ENCODE results near the gene WEE1.

The WEE1 gene

DNA sequence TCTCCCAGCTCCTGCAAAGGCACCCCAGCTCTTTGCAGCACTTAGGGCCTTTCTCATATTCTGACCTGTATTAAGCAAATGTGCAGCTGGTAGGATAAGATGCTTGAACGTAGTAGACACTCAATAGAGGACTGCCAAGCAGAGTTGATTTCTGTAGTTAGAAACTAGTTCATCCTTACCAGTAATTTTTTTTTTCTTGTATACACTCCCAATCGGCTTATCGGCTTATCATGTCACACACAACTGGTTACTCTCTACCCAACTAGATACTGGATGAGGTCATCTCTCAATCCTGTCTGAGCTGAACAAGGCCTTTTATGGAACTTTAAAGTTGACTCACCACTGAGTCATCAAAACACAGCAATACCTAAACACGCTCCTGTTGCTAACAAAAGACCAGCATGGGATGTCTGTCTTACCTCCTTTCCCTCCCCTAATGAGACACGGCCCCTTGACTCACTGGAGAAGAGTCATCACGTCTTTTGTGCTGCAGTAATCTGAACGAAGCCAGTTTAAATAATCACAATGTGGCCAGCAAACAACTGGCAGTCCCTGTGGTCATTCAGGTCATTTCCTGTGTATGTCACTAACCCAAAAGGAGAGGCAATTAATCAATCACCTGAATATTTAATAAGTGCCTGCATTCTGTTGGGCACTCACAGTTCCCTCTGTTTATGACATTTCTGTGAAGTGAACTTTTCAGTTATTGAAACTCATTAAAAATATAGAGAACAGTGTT lies 7.5 kb upstream of the WEE1 start:
- no peak for DNase-seq

DNA sequence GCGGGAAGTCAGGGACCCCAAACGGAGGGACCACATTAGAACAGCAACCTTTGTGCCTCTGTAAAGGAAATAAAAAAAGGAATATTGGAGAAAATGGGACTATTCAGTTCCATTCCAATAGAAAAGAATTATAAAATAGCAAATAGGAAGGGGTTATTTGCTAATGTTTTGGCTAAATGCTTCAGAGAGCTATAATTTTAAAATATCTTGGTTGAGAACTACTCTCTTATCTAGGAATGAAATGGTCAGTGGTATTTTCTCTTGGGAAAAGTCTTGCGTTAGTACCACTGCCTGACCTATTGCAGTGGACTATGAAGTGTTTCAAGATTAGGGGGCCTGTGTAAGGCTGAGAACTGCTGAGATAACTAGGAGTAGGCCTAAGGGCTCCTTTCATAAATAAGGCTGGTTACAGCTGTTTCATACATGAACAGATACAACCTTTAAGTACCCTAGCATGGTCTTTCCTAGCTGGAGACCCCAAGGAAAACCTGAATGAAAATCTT lies 6.9 kb upstream of the WEE1 start:
- DNase-seq = no peak

DNA sequence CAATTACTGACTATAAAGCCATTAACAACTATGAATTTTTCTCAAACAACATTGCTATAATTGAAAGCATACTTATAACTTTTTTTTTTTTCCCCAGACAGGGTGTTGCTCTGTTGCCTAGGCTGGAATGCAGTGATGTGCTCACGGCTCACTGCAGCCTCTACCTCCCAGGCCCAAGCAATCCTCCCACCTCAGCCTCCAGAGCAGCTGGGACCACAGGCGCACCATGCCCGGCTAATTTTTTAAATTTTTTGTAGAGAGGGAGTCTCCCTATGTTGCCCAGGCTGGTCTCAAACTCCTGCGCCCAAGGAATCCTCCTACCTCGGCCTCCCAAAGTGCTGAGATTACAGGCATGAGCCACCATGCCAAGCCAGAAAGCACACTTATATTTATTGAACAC lies 6.1 kb upstream of the WEE1 start:
- no peak for DNase-seq

DNA sequence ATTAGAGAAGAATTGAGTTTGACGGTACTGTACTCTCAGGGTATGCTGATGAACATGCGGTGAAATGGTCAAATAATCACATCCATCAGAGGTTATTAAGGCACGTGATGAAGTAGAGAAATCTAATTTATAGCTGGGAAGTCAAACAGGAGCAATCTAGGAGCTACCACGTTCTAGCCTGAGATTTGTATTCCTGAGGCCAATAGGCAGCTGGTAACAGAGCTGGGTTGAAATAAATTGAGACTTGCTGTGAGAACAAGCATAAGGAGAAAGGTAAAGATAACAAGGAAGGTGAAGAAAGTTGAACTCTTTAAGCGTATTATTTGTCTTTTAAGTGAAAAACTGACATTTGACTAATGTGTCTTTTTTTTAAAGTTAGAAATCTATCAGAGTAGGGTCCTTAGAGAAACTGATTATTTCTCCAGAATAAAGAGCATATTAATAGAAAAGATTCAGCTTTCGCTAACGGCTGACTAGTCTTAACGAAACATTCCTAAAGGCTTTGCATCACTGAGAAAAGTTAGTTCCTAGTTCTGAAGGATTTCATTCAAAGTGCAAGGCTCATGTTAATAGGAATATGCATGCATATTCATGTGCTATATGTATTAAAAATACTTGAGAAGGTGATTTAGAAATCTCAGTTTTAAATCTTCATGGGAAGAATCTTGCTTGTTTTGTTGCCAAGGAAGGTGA lies 5.2 kb upstream of the WEE1 start:
- no peak for DNase-seq

DNA sequence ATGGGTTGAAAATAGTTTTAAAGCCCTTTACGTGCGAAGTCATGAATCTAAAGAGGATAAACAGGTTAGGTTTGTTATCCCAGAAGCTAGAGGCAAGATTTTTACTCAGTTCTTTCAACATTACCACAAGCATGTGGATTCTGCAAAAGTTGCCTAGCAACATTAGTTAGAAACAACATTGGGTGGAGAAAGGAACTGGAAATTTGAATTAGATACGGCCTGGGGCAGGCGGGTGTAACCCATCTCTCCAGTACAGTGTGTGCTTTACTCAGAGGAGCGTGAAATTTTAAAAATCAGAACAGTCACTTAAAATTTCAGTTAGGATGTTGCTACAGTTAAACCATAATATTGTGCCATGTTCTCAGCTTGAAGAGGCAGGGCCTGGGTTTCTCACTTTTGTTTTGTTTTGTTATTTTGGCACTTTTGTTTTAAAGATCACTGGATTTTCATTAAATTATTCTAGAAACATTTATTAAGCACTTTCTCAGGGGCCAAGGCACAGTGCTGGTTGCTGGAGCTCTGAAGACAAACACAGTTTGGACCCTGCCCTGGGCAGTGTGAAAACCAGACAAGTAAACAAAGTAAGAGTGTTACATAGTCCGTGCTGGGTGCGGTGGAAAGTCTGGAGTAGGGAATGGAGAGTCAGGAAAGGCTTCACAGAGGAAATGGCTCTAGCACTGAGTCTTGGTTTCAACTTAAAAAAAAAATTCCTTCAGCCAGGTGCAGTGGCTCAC lies 4.4 kb upstream of the WEE1 start:
- peak; percentile 69 for DNase-seq

DNA sequence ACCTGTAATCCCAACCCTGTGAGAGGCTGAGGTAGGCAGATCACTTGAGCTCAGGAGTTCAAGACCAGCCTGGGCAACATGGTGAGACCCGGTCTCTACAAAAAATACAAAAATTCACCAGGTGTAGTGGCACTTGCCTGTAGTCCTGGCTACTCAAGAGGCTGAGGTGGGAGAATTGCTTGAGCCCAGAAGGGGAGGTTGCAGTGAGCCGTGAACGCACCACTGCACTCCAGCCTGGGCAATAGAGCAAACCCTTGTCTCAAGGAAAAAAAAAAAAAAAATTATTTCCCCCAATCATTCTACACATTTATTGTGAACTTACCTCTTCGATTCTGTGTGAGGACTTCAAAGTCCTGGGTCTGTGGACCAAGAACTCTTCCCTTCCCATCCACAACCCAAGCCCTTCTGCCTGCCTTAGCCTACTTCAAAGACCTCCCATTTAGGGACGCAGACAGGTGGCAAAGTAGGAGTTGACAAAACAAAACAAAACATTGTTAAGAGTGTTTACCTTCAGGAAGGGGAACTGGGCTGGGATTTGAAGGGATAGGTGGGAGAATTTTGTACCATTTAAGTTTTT lies 3.8 kb upstream of the WEE1 start:
- DNase-seq = no peak

DNA sequence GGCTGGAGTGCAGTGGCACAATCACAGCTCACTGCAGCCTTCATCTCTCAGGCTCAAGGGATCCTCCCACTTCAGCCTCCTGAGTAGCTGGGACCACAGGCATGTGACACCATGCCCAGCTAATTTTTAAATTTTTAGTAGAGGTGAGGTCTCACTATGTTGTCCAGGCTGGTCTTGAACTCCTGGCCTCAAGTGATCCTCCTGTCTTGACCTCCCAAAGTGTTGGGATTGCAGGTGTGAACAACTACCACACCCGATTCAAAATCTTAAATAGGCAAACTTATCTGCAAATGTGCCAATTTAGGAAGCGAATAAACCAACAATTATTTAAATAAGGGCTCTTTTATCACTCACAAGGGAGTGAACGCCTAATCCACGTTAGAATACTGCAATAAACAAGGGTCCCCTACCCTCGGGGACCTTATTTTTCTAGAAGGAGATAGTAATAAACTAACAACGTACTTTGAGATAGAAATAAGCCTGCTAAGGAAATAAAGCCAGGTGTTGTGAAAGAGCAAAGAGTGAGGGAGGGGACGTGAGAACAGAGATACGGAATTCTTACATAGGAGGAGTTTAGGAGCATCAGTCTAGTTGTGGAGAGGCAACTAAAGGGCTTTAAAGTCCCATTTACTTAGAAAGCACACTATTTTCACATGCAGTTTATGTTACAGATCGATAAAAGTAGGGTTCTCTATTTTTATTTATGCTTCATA lies 3.0 kb upstream of the WEE1 start:
- DNase-seq = no peak

DNA sequence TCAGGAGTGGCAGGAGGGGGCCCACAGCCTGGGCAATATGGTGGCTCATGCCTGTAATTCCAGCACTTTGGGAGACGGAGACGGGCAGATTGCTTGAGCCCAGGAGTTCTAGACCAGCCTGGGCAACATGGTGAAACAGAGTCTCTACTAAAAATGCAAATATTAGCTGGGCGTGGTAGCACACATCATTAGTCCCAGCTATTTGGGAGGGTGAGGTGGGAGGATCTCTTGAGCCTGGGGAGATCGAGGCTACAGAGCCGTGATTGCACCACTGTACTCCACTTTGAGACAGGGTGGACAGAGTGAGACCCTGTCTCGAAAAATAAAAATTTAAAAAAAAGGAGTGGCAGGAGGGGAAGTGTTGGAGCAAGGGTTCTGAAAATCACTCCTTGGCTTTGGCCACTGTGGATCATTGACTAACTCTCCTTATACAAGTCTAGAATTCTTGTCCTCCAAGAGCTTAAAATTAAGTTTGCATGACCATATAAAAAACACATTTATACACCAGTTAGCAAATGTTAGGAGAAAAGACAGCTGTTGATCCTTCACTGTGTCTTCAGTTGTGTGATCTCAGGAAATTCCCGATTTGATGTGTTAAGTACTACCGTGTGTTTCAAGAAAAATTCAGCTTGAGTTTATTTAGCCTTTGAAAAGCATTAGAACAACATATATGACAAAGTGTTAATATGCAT lies 2.3 kb upstream of the WEE1 start:
- DNase-seq = no peak

DNA sequence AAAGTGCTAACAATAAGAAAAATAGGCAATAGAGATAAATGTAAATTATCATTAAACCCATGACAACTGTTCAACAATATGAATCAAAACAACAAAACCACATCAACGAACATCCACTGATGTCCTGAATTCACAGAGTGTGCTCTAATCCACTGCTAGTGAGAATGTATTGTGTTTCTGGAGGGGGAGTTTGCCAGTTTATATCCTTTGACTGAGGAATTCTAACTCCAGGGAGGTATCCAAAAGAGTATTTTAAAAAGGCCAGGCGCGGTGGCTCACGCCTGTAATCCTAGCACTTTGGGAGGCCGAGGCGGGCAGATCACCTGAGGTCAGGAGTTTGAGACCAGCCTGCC lies 1.7 kb upstream of the WEE1 start:
- DNase-seq = no peak

DNA sequence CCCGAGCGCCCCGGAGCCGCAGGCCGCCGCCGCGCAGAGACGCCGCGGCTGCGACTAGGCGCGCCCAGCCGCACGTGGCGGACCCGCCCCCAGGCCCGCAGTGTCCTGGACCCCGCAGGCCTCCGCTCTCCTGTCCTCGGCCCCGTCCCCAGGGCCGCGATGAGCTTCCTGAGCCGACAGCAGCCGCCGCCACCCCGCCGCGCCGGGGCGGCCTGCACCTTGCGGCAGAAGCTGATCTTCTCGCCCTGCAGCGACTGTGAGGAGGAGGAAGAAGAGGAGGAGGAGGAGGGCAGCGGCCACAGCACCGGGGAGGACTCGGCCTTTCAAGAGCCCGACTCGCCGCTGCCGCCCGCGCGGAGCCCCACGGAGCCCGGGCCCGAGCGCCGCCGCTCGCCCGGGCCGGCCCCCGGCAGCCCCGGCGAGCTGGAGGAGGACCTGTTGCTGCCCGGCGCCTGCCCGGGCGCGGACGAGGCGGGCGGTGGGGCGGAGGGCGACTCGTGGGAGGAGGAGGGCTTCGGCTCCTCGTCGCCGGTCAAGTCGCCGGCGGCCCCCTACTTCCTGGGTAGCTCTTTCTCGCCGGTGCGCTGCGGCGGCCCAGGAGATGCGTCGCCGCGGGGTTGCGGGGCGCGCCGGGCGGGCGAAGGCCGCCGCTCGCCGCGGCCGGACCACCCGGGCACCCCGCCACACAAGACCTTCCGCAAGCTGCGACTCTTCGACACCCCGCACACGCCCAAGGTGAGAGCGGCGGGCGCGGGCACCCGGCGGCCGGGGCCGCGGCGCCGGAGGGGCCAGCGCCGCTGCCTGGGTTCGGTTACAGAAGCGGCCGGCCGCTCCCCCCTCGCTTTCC lies 528 bp downstream of the WEE1 start:
- peak; percentile 84 for DNase-seq

DNA sequence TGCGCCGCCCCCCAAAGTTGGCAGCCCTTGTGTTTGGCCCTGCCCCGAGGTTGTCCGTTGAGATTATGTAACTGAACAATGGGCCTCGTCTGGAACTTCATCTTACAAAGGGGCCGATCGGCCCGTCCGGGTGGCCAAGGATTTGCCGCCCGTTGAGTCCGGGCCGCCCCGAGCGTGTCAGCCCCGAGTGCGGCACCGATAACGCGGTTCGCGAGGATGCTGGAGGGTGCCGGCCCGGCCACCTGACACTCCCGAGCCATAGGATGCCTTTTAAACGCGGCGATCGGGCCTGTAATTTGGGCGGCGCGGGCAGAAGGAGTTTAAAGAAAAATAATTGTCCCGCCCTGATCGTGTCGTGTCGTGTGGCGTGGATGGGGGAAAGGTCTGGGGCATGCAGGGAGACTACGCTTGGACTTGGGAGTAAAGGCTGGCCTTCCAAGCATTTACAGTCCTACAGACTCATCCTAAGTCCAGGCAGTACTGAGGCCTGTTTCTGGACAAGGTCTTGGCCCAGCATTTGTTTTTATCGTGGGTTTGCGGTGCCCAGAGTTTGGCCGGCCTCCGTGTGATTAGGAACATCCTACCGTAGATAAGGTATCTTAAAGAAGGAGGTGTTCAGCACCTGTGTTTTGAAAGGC lies 1.3 kb downstream of the WEE1 start:
- peak; percentile 77 for DNase-seq

DNA sequence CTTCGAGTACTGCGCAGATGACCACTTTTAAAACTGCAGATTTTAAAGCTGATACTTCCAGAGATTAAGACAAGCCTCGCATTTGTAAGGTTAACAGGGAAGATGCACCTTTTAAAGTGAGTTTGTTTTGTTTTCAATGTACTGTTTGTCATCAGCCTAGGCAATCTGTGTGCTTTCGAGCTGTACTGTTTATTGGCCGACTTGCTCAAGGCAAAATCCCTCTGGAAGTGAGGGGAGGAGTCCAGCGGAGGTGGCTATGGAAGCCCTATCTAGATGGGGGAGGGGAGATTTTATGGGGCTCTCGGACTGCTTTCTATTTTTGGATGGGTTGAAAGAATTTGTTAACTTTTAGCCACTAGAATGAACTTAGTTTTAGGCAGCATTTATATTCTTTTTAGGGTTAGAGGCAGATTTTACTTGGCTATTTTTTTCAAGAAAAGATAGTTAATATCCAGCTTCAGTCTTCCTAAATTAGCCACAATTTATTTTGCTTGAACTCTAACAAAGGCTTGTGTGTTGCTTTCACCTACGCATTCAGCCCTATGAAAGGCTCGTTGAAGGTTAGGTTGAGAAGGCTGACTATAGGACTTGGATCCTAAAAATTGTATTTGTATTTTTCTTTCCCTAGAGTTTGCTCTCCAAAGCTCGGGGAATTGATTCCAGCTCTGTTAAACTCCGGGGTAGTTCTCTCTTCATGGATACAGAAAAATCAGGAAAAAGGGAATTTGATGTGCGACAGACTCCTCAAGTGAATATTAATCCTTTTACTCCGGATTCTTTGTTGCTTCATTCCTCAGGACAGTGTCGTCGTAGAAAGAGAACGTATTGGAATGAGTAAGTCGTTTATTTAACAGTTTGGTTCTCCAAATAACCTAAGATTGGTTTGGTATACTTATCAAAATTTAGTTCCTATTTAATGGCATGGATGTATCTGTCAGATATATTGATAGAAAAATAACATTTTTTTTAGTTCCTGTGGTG lies 2.1 kb downstream of the WEE1 start:
- DNase-seq = peak; percentile 71

DNA sequence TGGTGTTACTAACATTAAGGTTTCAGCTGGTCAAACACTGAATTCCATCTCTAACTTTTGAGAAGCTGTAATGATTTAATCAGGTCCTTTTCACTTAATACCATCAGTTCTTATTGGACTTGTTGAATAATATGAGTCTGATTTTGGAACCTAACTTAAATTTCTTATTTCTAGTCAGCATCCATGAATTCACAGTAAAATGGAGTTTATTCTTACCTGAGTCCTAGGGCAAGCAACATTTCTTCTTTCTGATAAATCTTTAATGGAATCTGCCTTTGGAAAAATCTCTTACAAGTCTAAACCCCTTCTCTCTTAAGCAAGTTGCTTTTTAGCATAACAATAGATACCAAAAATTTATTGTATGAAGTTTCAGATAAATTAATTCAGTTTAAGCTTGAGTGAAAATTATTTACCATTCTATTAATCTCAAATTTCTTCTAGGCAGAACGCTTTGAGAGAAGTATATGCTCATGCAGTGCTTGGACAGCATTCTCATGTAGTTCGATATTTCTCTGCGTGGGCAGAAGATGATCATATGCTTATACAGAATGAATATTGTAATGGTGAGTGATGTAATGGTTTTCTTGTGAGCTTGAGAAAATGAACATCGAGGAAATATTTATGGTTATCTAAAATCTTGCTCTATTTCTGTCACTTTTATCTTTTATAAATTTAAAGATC lies 3.4 kb downstream of the WEE1 start:
- no peak for DNase-seq

DNA sequence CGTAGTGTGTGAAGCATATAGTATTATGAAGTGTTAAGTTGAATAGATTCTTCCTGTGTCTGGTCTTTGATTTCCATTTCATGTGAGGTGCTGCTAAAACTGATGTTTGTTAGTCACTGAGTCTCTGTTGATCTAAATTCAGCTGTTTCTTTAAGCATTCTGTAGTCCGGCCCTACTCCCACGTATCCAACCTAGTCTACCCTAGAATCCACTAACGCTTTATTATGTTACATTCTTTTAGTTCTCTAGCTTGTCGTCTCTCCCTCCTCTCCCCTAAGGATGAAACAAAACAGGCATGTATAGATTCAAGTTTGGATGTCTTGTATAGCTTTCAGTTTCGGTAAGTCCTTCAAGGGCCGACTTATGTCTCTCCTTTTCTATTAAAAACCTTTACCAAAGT lies 4.1 kb downstream of the WEE1 start:
- DNase-seq = no peak

DNA sequence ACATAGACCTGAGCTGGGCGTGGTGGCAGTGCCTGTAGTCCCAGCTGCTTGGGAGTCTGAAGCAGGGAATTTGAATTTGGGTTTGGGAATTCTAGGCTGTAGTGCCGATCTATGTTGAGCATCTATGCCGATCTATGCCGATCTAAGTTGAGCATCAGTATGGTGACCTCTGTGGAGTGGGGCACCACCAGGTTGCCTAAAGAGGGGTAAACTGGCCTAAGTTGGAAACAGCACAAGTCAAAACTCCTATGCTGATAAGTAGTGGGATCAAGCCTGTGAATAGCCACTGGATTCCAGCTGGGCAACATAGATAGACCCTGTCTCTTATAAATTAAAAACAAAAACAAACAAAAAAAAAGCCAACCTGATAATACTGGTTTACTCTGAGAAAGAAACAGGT lies 7.4 kb downstream of the WEE1 start:
- DNase-seq = no peak

DNA sequence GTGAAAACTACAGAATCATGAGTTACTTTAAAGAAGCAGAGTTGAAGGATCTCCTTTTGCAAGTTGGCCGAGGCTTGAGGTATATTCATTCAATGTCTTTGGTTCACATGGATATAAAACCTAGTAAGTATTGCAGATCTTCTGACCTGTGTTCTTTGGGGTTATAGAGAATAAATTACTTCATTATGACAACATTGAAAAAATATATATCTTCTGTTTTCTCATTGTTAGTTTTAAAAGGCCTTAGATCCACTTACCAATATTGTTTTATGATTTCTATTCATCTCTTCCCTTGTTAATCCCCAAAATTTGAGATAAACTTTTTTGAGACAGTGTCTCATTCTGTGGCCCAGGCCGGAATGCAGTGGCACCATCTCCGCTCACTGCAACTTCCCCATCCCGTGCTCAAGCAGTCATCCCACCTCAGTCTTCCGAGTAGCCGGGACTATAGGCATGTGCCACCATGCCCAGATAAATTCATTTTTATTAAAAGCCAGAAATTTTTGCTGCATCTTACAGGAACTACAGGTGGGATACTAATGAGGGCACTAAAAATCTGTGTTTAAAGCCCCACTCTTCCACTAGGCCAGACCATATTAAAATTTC lies 8.2 kb downstream of the WEE1 start:
- no peak for DNase-seq

DNA sequence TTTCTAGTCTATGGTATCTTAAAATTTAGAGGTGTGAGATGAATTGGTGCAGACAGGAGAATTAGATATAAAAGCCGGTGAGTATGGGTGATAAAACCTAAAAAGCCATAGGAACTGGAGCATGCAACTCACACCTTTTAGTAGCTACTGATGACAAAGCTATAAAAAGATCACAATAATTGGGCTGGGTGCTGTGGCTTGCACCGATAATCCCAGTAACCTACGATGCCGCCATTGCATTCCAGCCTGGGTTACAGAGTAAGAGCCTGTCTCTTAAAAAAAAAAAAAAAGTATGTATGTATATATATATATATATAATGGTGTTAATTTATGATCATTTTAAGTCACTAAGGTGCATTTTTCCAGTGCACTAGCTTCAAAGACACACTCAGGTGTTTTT lies 17.2 kb downstream of the WEE1 start:
- no peak for DNase-seq

All from right kidney (tissue), 1 donor.